ENCODE results near the gene TBXAS1. TPM values are rescaled to one million over a fixed set of nuclear protein-coding genes. Genes with fewer than 3 reads are reported as not detected.

TBXAS1 gene
- total and polyA plus RNA-seq, 2 of the 8 experiments (the other 6 are each of a cell fraction or from before 2014, with no cell fraction given) = 0.86 to 2.1 TPM

GRCh38 chr7:139820089-139820488, 9.0 kb upstream of the TBXAS1 start:
- Histone ChIP-seq H4K5ac (ENCODE audit: insufficient read length, low read depth, low read length) (no peak overlapping the region), H2BK15ac (ENCODE audit: low read length) (no peak overlapping the region), H3K36me3 (ENCODE audit: control insufficient read depth in 2 of 4, insufficient read depth in 4 of 4, low read length in 3 of 4) (no peaks in the 10 kb centered on the region), H3K4me1 (replicated peaks in 1 of 4; ENCODE audit: control insufficient read depth in 3 of 4, insufficient read depth in 4 of 4, low read length in 3 of 4) (no peaks in the 10 kb centered on the region), H3K14ac (ENCODE audit: insufficient read length) (no peak overlapping the region), H2BK12ac (ENCODE audit: low read depth, low read length) (no peak overlapping the region), H3K9me3 (ENCODE audit: insufficient read depth in 2 of 2, low read depth in 1 of 2, low read length in 1 of 2) (no peaks in the 10 kb centered on the region; a peak in 1 of 4 replicates), H4K8ac (ENCODE audit: extremely low read depth, insufficient read depth, low read length) (no peak overlapping the region), H3K79me2 (ENCODE audit: control insufficient read depth in 1 of 2, insufficient read depth in 2 of 2, low read length in 2 of 2) (no peaks in the 10 kb centered on the region), H3K56ac (replicated peaks; ENCODE audit: insufficient read length, low read depth, low read length) (no peak overlapping the region), H2BK120ac (replicated peaks; ENCODE audit: low read depth, low read length) (no peak overlapping the region), H2BK5ac (ENCODE audit: low read depth, low read length) (no peak overlapping the region), H2AFZ (ENCODE audit: low read length) (no peak overlapping the region), H3K27me3 (replicated peaks in 1 of 4; ENCODE audit: control insufficient read depth in 3 of 4, extremely low read depth in 1 of 4, insufficient read depth in 3 of 4, low read length in 3 of 4) (no peaks in the 10 kb centered on the region), H3K4me3 (ENCODE audit: extremely low read depth in 1 of 4, insufficient read depth in 2 of 4, low read depth in 3 of 4, low read length in 4 of 4) (no peak overlapping the region), H3K4ac (replicated peaks; ENCODE audit: insufficient read length, low read depth, low read length) (no peak overlapping the region), H4K91ac (replicated peaks; ENCODE audit: insufficient read length, low read length) (no peak overlapping the region), H2BK20ac (ENCODE audit: low read length) (no peak overlapping the region), H2AK5ac (ENCODE audit: low read depth, low read length) (no peak overlapping the region), H3K23me2 (ENCODE audit: low read depth, low read length) (peaks cover 3% of the 10 kb centered on the region; the same call in 1 of the 2 replicates), H3K23ac (ENCODE audit: insufficient read length) (no peak overlapping the region), H3K18ac (ENCODE audit: extremely low read depth, low read length) (no peak overlapping the region), H3K79me1 (ENCODE audit: low read depth, low read length) (no peaks in the 10 kb centered on the region), H3K9ac (replicated peaks in 1 of 4; ENCODE audit: extremely low read depth in 1 of 4, low read depth in 3 of 4, low read length in 3 of 4) (no peak overlapping the region), H3K27ac (ENCODE audit: low read depth, low read length) (no peak overlapping the region), H3K4me2 (ENCODE audit: insufficient read depth in 1 of 2, low read depth in 2 of 2, low read length in 2 of 2) (no peak overlapping the region), H4K20me1 (replicated peaks in 1 of 2; ENCODE audit: control insufficient read depth in 1 of 2, insufficient read depth in 2 of 2, low read length in 2 of 2) (no peaks in the 10 kb centered on the region)
- 95% methylated on average over 4 of the region's 4 CpGs; no CpG with 5 or more reads in 1 of the 2 experiments for WGBS, 2 experiments (ENCODE audit: extremely low coverage in 1 of 2, insufficient coverage in 1 of 2, insufficient read length in 1 of 2, insufficient replicate concordance in 2 of 2, low coverage in 1 of 2, low lambda C conversion rate in 2 of 2, missing lambda C conversion rate in 1 of 2)
- POLR2A ChIA-PET (ENCODE audit: partially characterized antibody) = no interaction called here
- no peak for DNase-seq (ENCODE audit: low read depth in 1 of 2, low spot score in 2 of 2)
- no peak for FAIRE-seq
- CTCF ChIA-PET (ENCODE audit: partially characterized antibody) = interaction anchor here (0.9 kb wide), 1 partner anchor 10 kb away, joined by 3 read pairs; no protein-coding TSS in a partner anchor
- TF ChIP-seq BCL11A (IDR thresholded peaks at IDR 0.05; ENCODE audit: low read depth in 2 of 2, low read length in 2 of 2) = no peak
- TF ChIP-seq KDM4A (IDR thresholded peaks at IDR 0.05; ENCODE audit: low read depth, low read length, severe bottlenecking) = no peak
- no peak for TF ChIP-seq ASH2L (IDR thresholded peaks at IDR 0.05; ENCODE audit: low read length)
- TF ChIP-seq CTBP2 (IDR thresholded peaks at IDR 0.05; ENCODE audit: borderline replicate concordance, insufficient read depth, insufficient read length, low read length) = no peak
- no peak for TF ChIP-seq SIN3A (conservative IDR thresholded peaks at IDR 0.05 in 1 of 2, IDR thresholded peaks at IDR 0.05 in 1 of 2; ENCODE audit: low read depth in 1 of 2, low read length in 2 of 2)
- TF ChIP-seq, protein P1, sequence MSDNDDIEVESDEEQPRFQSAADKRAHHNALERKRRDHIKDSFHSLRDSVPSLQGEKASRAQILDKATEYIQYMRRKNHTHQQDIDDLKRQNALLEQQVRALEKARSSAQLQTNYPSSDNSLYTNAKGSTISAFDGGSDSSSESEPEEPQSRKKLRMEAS (IDR thresholded peaks at IDR 0.05) = no peak
- TF ChIP-seq POU5F1 (IDR thresholded peaks at IDR 0.05; ENCODE audit: low read depth, low read length) = no peak
- TF ChIP-seq CHD1 (IDR thresholded peaks at IDR 0.05; ENCODE audit: low read depth, low read length) = no peak
- TF ChIP-seq, protein P2, sequence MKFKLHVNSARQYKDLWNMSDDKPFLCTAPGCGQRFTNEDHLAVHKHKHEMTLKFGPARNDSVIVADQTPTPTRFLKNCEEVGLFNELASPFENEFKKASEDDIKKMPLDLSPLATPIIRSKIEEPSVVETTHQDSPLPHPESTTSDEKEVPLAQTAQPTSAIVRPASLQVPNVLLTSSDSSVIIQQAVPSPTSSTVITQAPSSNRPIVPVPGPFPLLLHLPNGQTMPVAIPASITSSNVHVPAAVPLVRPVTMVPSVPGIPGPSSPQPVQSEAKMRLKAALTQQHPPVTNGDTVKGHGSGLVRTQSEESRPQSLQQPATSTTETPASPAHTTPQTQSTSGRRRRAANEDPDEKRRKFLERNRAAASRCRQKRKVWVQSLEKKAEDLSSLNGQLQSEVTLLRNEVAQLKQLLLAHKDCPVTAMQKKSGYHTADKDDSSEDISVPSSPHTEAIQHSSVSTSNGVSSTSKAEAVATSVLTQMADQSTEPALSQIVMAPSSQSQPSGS (IDR thresholded peaks at IDR 0.05; ENCODE audit: low read length) = no peak
- TF ChIP-seq SP1 (IDR thresholded peaks at IDR 0.05; ENCODE audit: low read depth, low read length) = no peak
- TF ChIP-seq E2F6 (IDR thresholded peaks at IDR 0.05) = no peak

Data from H1 (cell line).